ENCODE data around the gene FILIP1L. TPM values are rescaled to one million over a fixed set of nuclear protein-coding genes. Genes with fewer than 3 reads are reported as not detected.

FILIP1L gene
- 35.1 and 88.3 TPM in 2 replicates for total RNA-seq

GRCh38 chr3:100114413-100115030, at the start of gene FILIP1L:
Gene FILIP1L, minus strand, starts transcription at chr3:100114501.

DNA sequence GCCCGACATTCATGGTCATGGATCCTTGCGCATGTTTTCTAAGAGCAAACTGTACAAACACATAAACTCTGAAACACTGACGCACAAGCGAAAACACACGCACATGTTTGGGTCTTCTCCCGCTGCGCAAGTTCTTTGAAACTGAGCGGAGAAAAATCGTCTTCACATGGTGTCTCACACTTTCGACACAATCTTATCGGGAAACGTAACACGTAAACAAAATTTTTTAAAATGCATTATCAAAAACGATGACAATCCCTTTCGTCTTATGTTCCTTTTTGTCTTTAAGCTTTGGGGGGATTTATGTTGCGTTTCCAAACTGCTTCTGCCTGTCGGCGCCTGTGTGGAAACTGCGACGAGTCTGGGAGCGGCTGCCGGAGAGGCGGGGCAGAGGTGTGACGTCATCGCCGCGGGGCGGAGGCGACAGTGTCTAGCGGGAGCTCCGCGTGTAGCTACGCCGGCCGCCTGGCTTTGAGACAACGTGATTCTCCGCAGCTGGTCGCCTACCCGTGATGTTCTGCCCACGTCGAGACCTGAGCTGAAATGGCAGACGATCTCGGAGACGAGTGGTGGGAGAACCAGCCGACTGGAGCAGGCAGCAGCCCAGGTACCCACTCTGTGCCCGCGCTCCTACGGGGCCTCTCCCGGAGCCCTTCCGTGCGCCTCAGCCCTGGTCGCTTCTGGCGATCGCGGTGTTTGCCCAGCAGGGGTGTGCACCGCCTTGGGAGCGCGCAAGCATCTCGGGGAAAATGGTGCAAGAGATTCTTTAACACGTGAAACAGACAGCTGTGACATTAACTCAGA, 296.7 kb downstream of the FILIP1L start, which contains the start of gene CMSS1:
CMSS1 (plus strand) TSS at position 426 of the 804 bp plus-strand sequence.

Small RNA genes within 50 kb of the gene (small RNA-seq; reads per million reads assigned to genes)
- gene MIR3921, result 0.09 reads per million

Other genes starting within 250 kb of the FILIP1L start
- gene TBC1D23, start 146.5 kb upstream of the FILIP1L start, total RNA-seq, result 36.5 and 54.0 TPM in 2 replicates
- 11.4 and 15.9 TPM in 2 replicates for gene NIT2, start 220.3 kb upstream of the FILIP1L start, total RNA-seq